DND-41 (cell line): ENCODE data around the gene CFAP221.

Source experiments
- CTCF ChIP-seq: IDR thresholded peaks from 2 replicates; pipeline ENCODE4 v1.5.1; 2012; ENCODE audit warnings: borderline replicate concordance, low read length, moderate library complexity, mild to moderate bottlenecking; ENCODE audit not compliant: poor library complexity, severe bottlenecking; ENCODE audit errors: extremely low read depth
- EZH2 ChIP-seq: IDR thresholded peaks from 3 replicates; pipeline ENCODE4 v1.6.1; 2012; ENCODE audit warnings: borderline replicate concordance, low read depth, mild to moderate bottlenecking, moderate library complexity, low read length, inconsistent platforms; ENCODE audit not compliant: severe bottlenecking

DNA sequence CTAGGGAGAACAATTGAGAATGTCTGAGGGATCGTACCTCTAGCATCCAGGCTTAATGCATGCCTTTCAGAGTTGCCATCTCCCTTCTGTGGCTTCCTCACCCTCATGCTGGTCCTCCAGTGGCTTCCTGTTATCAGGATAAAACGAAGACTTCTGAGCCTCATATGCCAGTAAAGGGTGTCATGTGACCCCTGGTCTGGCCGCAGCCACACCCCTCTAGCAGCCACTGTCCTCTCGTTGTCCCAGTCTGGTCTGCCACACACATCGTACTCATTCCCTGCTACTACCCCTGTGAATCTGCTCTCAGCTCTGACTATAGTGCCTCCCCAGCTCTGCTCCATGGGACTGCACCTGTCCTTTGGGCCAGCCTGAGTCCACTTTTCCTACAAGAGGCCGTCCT lies 72.2 kb downstream of the CFAP221 start:
- TF ChIP-seq CTCF (no peak), EZH2 (no peak)
